ENCODE results near the gene HOXA4. TPM values are rescaled to one million over a fixed set of nuclear protein-coding genes. Genes with fewer than 3 reads are reported as not detected.

Gene HOXA4
- total and polyA plus RNA-seq, 12 donors: 3.3 to 12.6 (median 6.8) TPM

DNA sequence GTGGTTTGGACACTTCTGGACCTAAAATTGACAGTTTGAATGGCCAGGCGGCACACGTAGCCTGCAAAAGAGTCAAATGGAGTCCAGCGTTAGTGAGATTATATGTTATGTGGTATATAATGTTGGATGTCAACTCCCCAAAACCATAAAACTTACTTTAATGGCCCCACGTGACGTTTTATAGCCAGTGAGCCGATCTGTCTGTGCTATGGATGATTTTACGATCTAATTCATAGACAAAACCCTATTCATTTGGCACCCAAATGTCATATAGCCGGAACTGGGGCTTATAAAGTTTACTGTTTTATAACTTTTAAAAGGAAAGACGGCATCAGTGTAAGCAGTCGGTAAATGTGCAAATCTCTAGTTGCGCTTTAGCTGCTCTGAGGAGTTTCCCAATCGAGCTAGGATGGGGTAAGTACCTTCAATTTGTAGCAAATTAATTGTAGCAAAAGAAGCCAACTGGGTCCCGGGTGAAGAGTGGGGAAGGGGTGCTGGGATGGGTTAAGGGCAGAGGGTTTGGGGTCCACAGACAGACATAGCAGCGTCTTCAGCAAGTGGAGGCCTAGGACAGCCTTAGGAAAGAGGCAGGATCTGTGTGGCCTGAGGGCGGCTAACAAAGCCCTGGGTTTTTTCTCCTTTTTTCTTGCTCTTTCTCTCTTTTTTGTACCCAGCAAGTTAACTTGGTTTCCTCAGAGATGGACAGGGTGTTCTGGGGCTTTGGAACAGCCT is 9.7 kb upstream of the HOXA4 start:
- 72 to 81% (median 80%) methylated on average over 15 of the region's 15 CpGs for WGBS, 4 donors
- intact Hi-C loops (cut with DNase I): loop anchor here (5.0 kb wide), 1 partner anchor 283 kb away; no protein-coding TSS in a partner anchor
- H3K4me1 ChIP-seq (replicated peaks in 1 of 2): peaks cover 15 to 29% of the 10 kb centered on the region in 2 donors
- H3K4me3 ChIP-seq: peak overlapping the region in 1 of 4 donors; percentile 91
- H3K36me3 ChIP-seq (replicated peaks in 1 of 2): peaks cover 0 to 10% of the 10 kb centered on the region in 2 donors
- H3K27ac ChIP-seq: peak overlapping the region in 3 of 5 donors; percentile 59 to 99 (median 99)
- TF ChIP-seq, protein P1, sequence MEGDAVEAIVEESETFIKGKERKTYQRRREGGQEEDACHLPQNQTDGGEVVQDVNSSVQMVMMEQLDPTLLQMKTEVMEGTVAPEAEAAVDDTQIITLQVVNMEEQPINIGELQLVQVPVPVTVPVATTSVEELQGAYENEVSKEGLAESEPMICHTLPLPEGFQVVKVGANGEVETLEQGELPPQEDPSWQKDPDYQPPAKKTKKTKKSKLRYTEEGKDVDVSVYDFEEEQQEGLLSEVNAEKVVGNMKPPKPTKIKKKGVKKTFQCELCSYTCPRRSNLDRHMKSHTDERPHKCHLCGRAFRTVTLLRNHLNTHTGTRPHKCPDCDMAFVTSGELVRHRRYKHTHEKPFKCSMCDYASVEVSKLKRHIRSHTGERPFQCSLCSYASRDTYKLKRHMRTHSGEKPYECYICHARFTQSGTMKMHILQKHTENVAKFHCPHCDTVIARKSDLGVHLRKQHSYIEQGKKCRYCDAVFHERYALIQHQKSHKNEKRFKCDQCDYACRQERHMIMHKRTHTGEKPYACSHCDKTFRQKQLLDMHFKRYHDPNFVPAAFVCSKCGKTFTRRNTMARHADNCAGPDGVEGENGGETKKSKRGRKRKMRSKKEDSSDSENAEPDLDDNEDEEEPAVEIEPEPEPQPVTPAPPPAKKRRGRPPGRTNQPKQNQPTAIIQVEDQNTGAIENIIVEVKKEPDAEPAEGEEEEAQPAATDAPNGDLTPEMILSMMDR (IDR thresholded peaks at IDR 0.05): no peak
- no peak for TF ChIP-seq POLR2A (IDR thresholded peaks at IDR 0.05)
- peak in 2 of 7 donors; percentile 25 for DNase-seq
- no peaks in the 10 kb centered on the region for H3K9me3 ChIP-seq (replicated peaks in 1 of 3)
- H3K27me3 ChIP-seq: no peaks in the 10 kb centered on the region

DNA sequence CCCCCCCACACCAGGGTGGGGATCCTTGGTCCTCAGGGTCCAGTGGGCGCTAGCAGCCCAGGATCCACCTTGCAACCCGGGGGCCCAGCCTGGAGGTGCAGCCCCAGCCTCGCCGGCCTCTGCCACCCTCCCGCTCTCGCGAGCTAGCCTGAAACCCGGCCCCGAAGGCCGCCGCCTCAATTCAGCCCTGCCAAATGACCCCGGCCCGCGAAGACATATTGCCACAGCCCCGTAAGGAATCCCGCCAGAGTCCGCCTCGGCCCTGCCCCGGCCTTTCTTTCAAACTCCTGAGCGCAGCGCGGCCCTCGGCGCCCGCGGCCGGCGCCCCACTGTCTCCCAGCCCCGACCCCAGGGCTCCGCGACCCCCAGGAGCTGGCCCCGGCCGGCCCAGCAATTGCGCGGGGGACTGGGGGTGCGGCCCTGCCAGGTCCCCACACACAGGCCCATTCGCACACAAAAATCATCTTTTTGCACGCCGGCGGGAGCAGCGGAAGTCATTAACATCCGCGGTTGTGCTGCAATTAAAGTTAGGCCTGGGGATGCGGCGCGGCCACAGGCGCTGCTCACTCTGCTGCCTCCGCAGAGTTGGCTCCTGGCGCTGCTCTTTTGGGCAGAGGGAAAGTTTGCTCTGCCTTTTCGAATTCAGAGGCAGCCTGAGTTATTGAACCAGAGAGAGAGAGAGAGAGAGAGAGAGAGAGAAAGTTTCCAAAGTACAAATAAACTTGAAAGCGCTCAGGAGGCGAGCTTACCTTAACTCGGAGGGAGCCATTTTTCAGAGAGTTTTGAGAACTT is 9.0 kb upstream of the HOXA4 start:
- TF ChIP-seq, protein P1 (IDR thresholded peaks at IDR 0.05): no peak
- peaks cover 15 to 29% of the 10 kb centered on the region in 2 donors for H3K4me1 ChIP-seq (replicated peaks in 1 of 2)
- H3K27me3 ChIP-seq: no peaks in the 10 kb centered on the region
- intact Hi-C loops (cut with DNase I): loop anchor here (5.0 kb wide), 1 partner anchor 282 kb away; no protein-coding TSS in a partner anchor
- no peaks in the 10 kb centered on the region for H3K9me3 ChIP-seq (replicated peaks in 1 of 3)
- H3K4me3 ChIP-seq: peak overlapping the region in 1 of 4 donors; percentile 25
- WGBS, 4 donors: 57 to 68% (median 64%) methylated on average over 40 to 53 of the region's 53 CpGs
- peak overlapping the region in 4 of 5 donors; percentile 59 to 99 (median 80) for H3K27ac ChIP-seq
- peaks cover 0 to 2% of the 10 kb centered on the region in 2 donors for H3K36me3 ChIP-seq (replicated peaks in 1 of 2)
- peak in 2 of 7 donors; percentile 43 to 56 for DNase-seq

DNA sequence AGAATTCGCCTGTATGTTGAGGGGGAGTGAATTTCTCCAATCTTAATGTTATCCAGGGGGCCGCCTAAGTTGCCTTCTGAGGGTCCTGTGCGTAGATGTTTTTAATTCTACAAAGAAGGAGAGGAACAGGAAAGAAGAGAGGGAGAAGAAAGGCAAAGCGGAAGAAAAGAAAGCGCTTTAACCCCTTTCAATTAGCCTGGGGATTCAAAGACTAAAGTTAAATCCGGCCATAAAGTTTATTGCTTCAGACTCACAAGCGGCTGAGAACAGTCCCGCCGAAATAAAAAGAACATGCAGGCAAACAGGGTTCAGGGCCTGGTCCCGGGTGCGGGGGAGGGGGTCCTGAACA is 8.4 kb upstream of the HOXA4 start:
- no peaks in the 10 kb centered on the region for H3K9me3 ChIP-seq (replicated peaks in 1 of 3)
- H3K27ac ChIP-seq: peak overlapping the region in 4 of 5 donors; percentile 59 to 99 (median 80)
- intact Hi-C loops (cut with DNase I): no loop called here
- peak overlapping the region in 1 of 4 donors; percentile 25 for H3K4me3 ChIP-seq
- WGBS, 4 donors: 74 to 80% (median 76%) methylated on average over 11 of the region's 11 CpGs
- TF ChIP-seq POLR2A (IDR thresholded peaks at IDR 0.05): no peak
- TF ChIP-seq, protein P1 (IDR thresholded peaks at IDR 0.05): no peak
- H3K4me1 ChIP-seq (replicated peaks in 1 of 2): peaks cover 14 to 33% of the 10 kb centered on the region in 2 donors
- H3K36me3 ChIP-seq (replicated peaks in 1 of 2): no peaks in the 10 kb centered on the region
- no peaks in the 10 kb centered on the region for H3K27me3 ChIP-seq
- no peak for DNase-seq

DNA sequence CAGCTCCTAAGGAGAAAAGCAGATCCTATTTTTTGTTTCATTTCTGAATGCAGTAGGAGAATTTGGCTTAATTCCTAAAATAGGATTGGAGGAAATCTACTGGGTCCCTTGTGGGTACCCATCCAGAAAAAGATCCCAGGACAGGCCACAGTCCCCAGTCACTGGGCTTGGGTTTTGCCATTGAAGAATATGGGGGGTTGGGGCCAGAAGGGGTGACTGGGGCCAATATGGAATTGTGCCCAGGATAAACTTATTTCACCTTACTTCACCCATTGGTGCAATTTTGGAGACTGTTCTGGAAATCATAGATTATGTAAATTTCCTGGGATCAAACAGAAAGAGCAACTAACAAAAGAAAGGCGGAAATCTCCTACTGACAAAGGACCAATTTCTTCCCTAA is 7.9 kb upstream of the HOXA4 start:
- H3K9me3 ChIP-seq (replicated peaks in 1 of 3): no peaks in the 10 kb centered on the region
- no peak for TF ChIP-seq POLR2A (IDR thresholded peaks at IDR 0.05)
- TF ChIP-seq, protein P1 (IDR thresholded peaks at IDR 0.05): no peak
- no peaks in the 10 kb centered on the region for H3K27me3 ChIP-seq
- peak overlapping the region in 4 of 5 donors; percentile 25 to 99 (median 79) for H3K27ac ChIP-seq
- intact Hi-C loops (cut with DNase I): no loop called here
- H3K36me3 ChIP-seq (replicated peaks in 1 of 2): no peaks in the 10 kb centered on the region
- WGBS, 4 donors: 81 to 93% (median 87%) methylated on average over 1 of the region's 1 CpG
- no peak overlapping the region for H3K4me3 ChIP-seq
- peak in 1 of 7 donors; percentile 38 for DNase-seq
- H3K4me1 ChIP-seq (replicated peaks in 1 of 2): peaks cover 12 to 37% of the 10 kb centered on the region in 2 donors
